ENCODE results near the gene ATG13. TPM values are rescaled to one million over a fixed set of nuclear protein-coding genes. Genes with fewer than 3 reads are reported as not detected.

The ATG13 gene
- polyA plus RNA-seq, 1 experiment, result 57.9 TPM

GRCh38 chr11:46724088-46724487 is 106.7 kb downstream of the ATG13 start:
- Histone ChIP-seq H3K27ac (ENCODE audit: low read depth, low read length) (no peak overlapping the region), H3K9me3 (ENCODE audit: control insufficient read depth, insufficient read depth, low read length) (no peaks in the 10 kb centered on the region; the same call in 1 of the 2 replicates), H3K27me3 (ENCODE audit: control insufficient read depth, insufficient read depth, low read length) (no peaks in the 10 kb centered on the region), H3K4me3 (ENCODE audit: low read depth, low read length) (no peak overlapping the region)
- TF ChIP-seq, protein P1, sequence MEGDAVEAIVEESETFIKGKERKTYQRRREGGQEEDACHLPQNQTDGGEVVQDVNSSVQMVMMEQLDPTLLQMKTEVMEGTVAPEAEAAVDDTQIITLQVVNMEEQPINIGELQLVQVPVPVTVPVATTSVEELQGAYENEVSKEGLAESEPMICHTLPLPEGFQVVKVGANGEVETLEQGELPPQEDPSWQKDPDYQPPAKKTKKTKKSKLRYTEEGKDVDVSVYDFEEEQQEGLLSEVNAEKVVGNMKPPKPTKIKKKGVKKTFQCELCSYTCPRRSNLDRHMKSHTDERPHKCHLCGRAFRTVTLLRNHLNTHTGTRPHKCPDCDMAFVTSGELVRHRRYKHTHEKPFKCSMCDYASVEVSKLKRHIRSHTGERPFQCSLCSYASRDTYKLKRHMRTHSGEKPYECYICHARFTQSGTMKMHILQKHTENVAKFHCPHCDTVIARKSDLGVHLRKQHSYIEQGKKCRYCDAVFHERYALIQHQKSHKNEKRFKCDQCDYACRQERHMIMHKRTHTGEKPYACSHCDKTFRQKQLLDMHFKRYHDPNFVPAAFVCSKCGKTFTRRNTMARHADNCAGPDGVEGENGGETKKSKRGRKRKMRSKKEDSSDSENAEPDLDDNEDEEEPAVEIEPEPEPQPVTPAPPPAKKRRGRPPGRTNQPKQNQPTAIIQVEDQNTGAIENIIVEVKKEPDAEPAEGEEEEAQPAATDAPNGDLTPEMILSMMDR (IDR thresholded peaks at IDR 0.05; ENCODE audit: low read depth, low read length), result no peak
- ChIA-PET CTCF (no interaction called here), POLR2A (no interaction called here)
- DNase-seq (ENCODE audit: low read depth, low spot score), result no peak

Other genes with a start within 250 kb of the ATG13 start
- 445 and 578 TPM in 2 replicates for gene MDK, start 235.9 kb upstream of the ATG13 start, polyA plus RNA-seq (2011; rRNA removed)
- gene CHRM4, start 225.8 kb upstream of the ATG13 start, polyA plus RNA-seq (2011; rRNA removed), result 0.11 TPM in 1 of 2 replicates, not detected in the other
- 12.2 and 12.8 TPM in 2 replicates for gene AMBRA1, start 23.5 kb upstream of the ATG13 start, polyA plus RNA-seq (2011; rRNA removed)
- 4.3 and 4.4 TPM in 2 replicates for gene HARBI1, start 326 bp upstream of the ATG13 start, polyA plus RNA-seq (2011; rRNA removed)
- gene ARHGAP1, start 83.1 kb downstream of the ATG13 start, polyA plus RNA-seq (2011; rRNA removed), result 42.4 and 73.9 TPM in 2 replicates
- gene ZNF408, start 83.5 kb downstream of the ATG13 start, polyA plus RNA-seq (2011; rRNA removed), result 4.9 TPM in 2 replicates
- gene F2, start 101.7 kb downstream of the ATG13 start, polyA plus RNA-seq (2011; rRNA removed), result not detected in 2 replicates
- 93.1 and 114 TPM in 2 replicates for gene CKAP5, start 228.7 kb downstream of the ATG13 start, polyA plus RNA-seq (2011; rRNA removed)